HG03432 (cell line): Measurements from ENCODE around the gene EHD1.
A peak's percentile ranks its signal among the peaks of the same experiment; 100 is the strongest.

Experiments used
- ATAC-seq: cut with Tn5 transposase; IDR thresholded peaks from one replicate; pipeline ENCODE4 v1.9.1; 2021; ENCODE audit warnings: mild to moderate bottlenecking, moderate library complexity; ENCODE audit not compliant: unreplicated experiment

The EHD1 gene

GRCh38 chr11:64910451-64911093 lies 32.2 kb upstream of the EHD1 start:
- ATAC-seq: no peak

GRCh38 chr11:64909653-64910343 lies 31.4 kb upstream of the EHD1 start:
- no peak for ATAC-seq

GRCh38 chr11:64908766-64909165 lies 30.3 kb upstream of the EHD1 start:
- ATAC-seq: no peak

GRCh38 chr11:64906314-64906635 lies 27.9 kb upstream of the EHD1 start:
- no peak for ATAC-seq

- no peak for ATAC-seq
These were observed 27.3 kb upstream of the EHD1 start for GRCh38 chr11:64905516-64906313.

- ATAC-seq: no peak
These were observed 24.9 kb upstream of the EHD1 start for GRCh38 chr11:64903291-64903833.

GRCh38 chr11:64902102-64902900 lies 23.9 kb upstream of the EHD1 start:
- no peak for ATAC-seq

- no peak for ATAC-seq
These were observed 22.4 kb upstream of the EHD1 start for GRCh38 chr11:64900774-64901173.

GRCh38 chr11:64900263-64900678 lies 21.9 kb upstream of the EHD1 start:
- no peak for ATAC-seq

GRCh38 chr11:64898541-64898940 lies 20.1 kb upstream of the EHD1 start:
- ATAC-seq: no peak

GRCh38 chr11:64898076-64898445 lies 19.6 kb upstream of the EHD1 start:
- no peak for ATAC-seq

GRCh38 chr11:64897381-64898075 lies 19.1 kb upstream of the EHD1 start:
- no peak for ATAC-seq

GRCh38 chr11:64896448-64897022 lies 18.1 kb upstream of the EHD1 start:
- ATAC-seq: no peak

- ATAC-seq: no peak
These were observed 16.5 kb upstream of the EHD1 start for GRCh38 chr11:64894812-64895452.

- ATAC-seq: peak; percentile 57
These were observed 15.8 kb upstream of the EHD1 start for GRCh38 chr11:64894070-64894811.

- ATAC-seq: no peak
These were observed 15.0 kb upstream of the EHD1 start for GRCh38 chr11:64893194-64894069.

- ATAC-seq: no peak
These were observed 14.4 kb upstream of the EHD1 start for GRCh38 chr11:64892838-64893193.

- ATAC-seq: no peak
These were observed 14.0 kb upstream of the EHD1 start for GRCh38 chr11:64892411-64892831.
